NCI-H1694 treated with DMSO at 0.1 percent for 48 hours (cell line): ENCODE data around the gene PRKAR1B.

Experiments used
- DNase-seq: peaks from one replicate; lab custom pipeline; 2025; lab: John Stamatoyannopoulos, UW

The PRKAR1B gene

GRCh38 chr7:727104-727805 is at the start of gene PRKAR1B:
TSS of gene PRKAR1B (minus strand) at chr7:727281. CDS start at chr7:711505, 15,776 bp downstream.
- no peak for DNase-seq

DNA sequence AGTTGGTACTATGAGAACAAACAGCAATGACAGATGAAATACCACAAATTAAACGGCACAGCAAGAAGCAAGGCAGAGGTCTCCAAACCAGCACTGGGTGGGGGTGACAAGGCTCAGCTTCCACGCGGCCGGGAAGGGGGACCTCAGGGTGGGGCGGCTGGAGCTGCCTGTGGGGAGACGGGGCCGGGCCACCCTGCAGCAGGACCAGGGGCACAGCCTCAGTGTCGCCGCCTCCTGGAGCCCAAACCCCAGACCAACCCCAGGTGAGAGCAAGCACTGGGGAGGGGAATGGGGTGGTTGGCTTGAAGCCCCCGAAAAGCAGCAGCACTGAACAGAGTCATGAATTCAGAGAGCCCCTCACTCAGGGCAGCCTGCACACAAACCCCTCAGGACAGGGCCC is 49.3 kb upstream of the PRKAR1B start:
- DNase-seq, result no peak

DNA sequence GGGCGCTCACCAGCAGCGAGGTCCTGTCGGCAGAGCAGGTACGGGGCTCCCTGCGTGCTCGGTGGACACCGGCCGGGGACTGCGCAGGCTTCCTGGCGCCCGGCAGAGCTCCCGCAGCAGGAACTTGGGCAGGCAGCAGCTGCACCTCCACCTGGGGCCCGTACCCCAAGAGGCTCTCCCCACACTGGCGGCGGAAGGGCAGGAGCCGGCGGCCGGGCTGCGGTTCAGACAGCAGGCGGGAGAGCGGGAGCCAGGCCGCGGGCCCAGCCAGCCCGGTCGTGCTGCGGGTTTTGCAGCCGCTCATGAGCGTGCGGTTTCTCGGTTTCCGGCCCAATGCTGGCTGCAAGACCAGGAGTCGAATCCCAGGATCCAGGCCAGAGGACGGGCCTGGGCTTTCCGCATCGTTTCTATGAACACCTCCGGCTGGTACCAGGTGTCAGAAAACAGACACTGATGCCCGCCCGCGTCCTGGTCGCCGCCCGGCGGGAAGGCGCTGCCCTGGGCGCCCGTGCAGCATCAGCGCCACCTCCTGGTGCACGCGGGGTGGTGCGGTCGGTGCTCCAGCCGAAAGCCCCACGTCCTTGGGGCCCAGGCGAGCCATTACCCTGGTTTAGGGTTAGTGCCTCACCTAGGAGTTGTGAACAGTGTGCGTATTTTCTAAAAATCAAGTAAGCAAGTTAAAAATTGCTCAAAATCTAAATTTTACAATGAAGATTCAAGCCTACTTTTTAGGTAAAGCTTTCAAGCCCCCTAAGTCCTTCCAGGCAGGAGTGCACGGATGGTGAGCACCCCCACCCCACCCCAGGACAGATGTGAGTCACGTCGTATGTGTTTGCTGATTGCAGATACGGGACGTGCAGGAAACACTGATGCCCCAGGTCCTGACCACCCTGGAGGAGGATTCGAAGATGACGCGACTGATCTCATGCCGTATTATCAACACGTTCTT is 47.4 kb upstream of the PRKAR1B start:
- peak; percentile 47 for DNase-seq

DNA sequence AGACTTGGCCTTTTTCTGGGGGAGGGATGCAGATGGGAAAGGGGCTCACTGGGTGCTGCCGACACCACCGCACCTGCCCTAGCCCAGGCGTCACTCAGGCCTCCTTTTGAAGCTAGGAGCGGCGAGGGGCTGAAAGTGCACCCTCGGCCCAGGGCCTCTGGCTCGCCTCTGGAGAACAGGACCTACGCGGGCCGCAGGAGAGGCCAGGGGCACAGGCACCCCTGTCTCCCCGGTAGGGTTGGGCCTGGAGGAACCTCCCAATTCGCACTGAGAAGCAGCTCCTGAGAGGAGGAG is 46.5 kb upstream of the PRKAR1B start:
- DNase-seq, result no peak

GRCh38 chr7:772861-773621 is 46.0 kb upstream of the PRKAR1B start:
- DNase-seq, result no peak

DNA sequence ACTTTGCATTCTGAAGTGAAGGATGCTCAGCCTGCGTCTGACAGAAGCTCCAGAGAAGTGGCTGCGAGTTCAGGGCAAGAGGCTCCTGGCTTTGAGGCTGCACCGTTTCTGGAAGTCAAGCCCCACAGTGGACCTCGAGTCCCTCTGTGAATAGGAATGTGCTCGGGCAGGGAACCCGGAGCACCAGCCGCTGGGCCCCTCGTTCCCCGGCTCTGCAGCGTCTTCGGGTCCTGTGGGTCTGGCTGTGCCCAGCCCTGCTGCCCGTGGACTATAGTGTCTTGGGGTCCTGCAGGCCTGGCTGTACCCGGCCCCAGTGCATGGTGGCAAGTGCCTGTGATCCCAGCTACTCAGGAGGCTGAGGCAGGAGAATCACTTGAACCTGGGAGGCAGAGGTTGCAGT is 45.3 kb upstream of the PRKAR1B start:
- no peak for DNase-seq

DNA sequence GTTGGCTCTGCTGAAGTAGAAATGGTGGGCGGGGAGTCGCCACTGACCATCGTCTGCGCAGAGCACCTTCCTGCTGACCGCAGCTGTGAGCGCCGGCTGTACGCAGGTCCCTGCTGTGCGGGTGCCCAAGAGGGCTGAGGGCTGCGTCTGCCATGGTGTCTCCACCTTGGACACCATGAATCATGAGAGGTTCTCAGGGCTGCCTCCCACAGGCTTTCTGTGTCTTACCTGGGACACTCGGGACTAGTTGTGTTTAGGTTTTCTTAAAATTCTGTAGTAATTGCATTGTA is 44.9 kb upstream of the PRKAR1B start:
- no peak for DNase-seq

GRCh38 chr7:771234-772004 is 44.3 kb upstream of the PRKAR1B start:
- DNase-seq, result no peak

GRCh38 chr7:770741-771166 is 43.7 kb upstream of the PRKAR1B start:
- no peak for DNase-seq

- no peak for DNase-seq
Observed at GRCh38 chr7:770336-770735, 43.3 kb upstream of the PRKAR1B start.

DNA sequence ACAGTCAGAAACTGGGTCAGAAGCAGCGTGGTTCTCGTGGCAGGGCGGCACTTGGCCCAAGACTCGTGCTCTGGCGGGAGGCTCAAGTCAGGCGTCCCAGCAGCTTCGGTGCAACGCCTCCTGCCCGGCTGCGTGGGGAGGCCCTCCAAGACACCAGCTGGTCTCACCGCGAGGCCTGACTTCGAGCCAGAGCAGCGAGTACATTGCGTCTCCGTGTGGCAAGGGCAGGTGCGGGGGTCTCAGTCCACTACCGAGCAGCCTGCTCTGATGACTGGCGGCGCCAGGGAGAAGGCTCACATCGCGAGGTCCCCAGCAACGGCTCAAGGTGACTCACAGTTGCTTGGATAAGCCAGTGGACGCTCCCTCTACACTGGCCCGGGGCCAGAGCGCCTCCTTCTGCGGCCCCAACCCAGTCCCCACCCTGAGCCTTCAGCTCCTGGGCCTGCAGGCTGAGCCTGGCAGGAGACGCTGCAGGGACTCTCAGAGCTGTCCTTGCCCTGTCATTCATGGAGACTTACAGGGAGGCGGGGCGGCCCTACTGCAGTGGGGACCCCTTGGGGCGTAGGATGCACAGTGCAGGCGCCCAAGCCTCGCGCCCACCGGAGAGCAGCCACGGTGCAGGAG is 41.9 kb upstream of the PRKAR1B start:
- DNase-seq, result no peak

- peak; percentile 95 for DNase-seq
Observed at GRCh38 chr7:767941-768731, 41.1 kb upstream of the PRKAR1B start.

DNA sequence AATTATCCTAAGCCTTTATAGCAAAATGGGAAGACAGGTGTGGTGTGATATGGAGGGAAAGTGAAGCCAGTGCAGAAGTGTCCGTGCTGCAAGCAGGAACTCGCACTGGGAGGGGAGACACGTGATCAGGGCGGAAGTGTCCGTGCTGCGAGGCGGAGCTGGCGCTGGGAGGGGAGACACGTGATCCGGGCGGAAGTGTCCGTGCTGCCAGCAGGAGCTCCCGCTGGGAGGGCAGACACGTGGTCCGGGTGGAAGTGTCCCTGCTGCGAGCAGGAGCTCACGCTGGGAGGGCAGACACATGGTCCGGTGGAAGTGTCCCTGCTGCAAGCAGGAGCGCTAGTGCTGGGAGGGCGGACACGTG is 40.5 kb upstream of the PRKAR1B start:
- peak; percentile 94 for DNase-seq

GRCh38 chr7:765383-765782 is 38.3 kb upstream of the PRKAR1B start:
- DNase-seq, result no peak

DNA sequence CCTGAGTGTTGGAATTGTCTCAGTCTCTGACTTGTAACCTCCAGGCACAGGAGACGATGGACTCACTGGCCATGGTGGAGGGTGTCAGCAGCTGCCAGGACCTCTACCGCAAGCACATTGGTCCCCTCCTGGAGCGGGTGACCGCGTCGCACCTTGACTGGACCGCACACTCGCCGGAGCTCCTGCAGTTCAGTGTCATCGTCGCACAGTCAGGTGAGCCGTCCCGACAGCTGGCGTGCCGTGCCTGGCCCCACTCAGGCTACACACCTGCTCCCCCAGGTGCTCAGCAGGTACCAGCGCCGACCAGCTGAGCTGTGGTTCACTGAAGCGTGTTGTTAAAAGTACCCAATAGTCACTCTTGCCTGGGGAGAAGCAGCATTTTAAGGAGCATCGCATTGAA is 36.7 kb upstream of the PRKAR1B start:
- DNase-seq, result no peak

DNA sequence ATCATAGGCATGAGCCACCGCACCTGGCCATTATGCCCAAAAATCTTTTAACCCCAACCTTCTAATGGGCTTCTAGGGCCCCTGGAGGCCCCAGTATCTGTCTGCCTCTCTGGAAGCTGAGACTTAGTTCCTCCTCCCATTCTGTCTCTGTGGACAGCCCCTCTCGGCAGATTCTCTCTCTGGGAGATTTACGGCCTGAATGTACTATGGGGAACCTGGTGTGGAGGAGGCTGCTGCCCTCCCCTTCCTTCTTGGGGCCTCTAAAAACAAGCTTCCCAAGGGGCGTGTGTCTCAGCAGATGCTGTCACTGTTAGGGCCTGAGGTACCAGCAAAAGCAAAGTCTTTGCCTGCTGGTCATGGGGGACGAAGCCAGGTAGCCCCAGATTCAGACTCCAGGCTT is 35.8 kb upstream of the PRKAR1B start:
- DNase-seq, result no peak

DNA sequence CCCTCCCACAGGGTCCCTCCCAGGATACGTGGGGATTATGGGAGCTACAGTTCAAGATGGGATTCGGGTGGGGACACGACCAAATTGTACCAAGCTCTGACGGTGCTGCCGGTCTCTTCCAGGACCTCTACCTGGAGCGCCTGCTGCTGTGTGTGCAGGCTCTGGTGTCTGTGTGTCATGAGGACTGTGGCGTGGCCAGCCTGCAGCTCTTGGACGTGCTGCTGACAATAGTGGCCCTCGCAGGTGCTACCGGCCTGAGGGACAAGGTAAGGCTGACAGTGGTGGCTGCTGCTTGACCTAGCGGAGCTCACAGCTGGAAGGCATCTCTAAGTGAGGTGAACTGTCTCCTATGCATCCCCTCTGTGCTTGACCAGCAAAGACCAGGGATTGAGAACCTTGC is 34.5 kb upstream of the PRKAR1B start:
- no peak for DNase-seq

DNA sequence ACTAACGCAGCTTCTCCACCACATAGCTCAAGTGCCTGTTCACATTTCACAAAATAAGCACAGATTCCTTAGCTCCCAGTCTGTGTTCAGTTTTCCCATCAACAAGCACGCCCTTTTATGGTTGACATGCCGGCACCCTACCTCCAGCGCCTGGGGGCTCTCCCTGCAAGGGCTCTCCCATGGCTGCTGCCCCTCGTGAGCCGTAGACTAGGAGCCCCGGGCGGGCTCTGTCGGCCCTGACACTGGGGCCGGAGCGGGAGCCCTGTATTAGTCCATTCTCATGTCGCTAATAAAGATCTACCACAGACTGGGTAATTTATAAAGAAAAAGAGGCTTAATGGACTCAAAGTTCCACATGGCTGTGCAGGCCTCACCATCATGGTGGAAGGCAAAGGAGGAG is 34.0 kb upstream of the PRKAR1B start:
- DNase-seq, result no peak

GRCh38 chr7:760006-760405 is 32.9 kb upstream of the PRKAR1B start:
- DNase-seq, result no peak

DNA sequence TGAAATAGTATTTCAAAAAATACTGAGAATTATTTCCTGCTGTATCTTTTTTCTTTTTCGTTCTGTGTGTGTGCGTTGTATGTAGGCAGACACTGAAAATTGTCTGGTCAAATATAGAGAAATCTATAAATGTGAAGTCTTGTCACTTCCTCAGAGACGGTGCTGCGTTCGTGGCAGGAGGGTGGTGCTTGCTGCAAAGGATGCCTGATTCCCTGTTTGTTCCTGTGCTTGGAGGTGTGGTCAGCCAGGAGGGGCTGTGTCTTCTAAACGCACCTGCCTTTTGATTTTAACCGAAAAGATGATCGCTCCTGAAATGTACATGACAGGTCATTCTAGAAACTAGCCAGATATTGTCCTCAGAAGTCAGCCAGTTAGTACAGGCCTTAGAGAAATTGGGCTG is 32.5 kb upstream of the PRKAR1B start:
- no peak for DNase-seq

- no peak for DNase-seq
Observed at GRCh38 chr7:757741-758163, 30.7 kb upstream of the PRKAR1B start.
